Esophagus muscularis mucosa (tissue), 3 donors: Measurements from ENCODE around the gene PAPSS2.

Experiments
- CTCF ChIP-seq, 3 experiments: fragments of 200-600 bp in 2 of 3; fragments of 450-650 bp in 1 of 3; sonication (generic) in 2 of 3; IDR thresholded peaks; one replicate each; pipeline ENCODE4 v1.5.1; 2017 to 2019; ENCODE audit warnings: antibody characterized with exemption in 3 of 3, mild to moderate bottlenecking in 2 of 3, moderate library complexity in 1 of 3
- POLR2A ChIP-seq: fragments of 450-650 bp; IDR thresholded peaks from one replicate; pipeline ENCODE4 v1.6.1; 2017; ENCODE audit warnings: antibody characterized with exemption, moderate library complexity, mild to moderate bottlenecking, low read depth

GRCh38 chr10:87705339-87705738 lies 45.7 kb downstream of the PAPSS2 start:
- TF ChIP-seq CTCF (IDR thresholded peaks at IDR 0.05) (no peak), POLR2A (no peak)
